Panc1 (cell line): ENCODE results near the gene RNF125. TPM values are rescaled to one million over a fixed set of nuclear protein-coding genes. Genes with fewer than 3 reads are reported as not detected.

Experiments
- ATAC-seq: fragments of 200-7000 bp; cut with Tn5 transposase; 2 replicates; pipeline ENCODE4 v1.9.1; 2020; ENCODE audit warnings: mild to moderate bottlenecking, moderate library complexity
- BruUV-seq: library from RNA; stranded (reverse); fragments of 400-500 nt; replicated peaks from 2 replicates; lab custom pipeline; 2021; lab: Mats Ljungman, UMichigan
- CTCF ChIA-PET: fragments of 300-600 bp; sonication (Branson Sonifier 250); formaldehyde crosslinking; loops from one replicate; lab custom pipeline; 2022; ENCODE audit warnings: antibody characterized with exemption; lab: Charles Lee
- POLR2A ChIA-PET: fragments of 300-600 bp; sonication (Branson Sonifier 250); formaldehyde crosslinking; loops from one replicate; lab custom pipeline; 2022; ENCODE audit warnings: antibody characterized with exemption; lab: Charles Lee
- DNase-seq: peaks from one replicate; pipeline ENCODE4 v3.0.0-alpha.2; 2010; ENCODE audit warnings: low read depth, low spot score
- H3K27ac ChIP-seq: 2 replicates; pipeline ENCODE4 v1.5.1; 2011; ENCODE audit warnings: mild to moderate bottlenecking, low read length, inconsistent platforms
- H3K27me3 ChIP-seq: fragments of 200-500 bp; sonication (Bioruptor generic); 2 replicates; pipeline ENCODE4 v1.6.0; 2014; ENCODE audit warnings: low read length, inconsistent platforms; ENCODE audit not compliant: control insufficient read depth, insufficient read depth
- H3K36me3 ChIP-seq: fragments of 200-500 bp; sonication (Bioruptor generic); 2 replicates; pipeline ENCODE4 v1.5.1; 2014; ENCODE audit warnings: inconsistent platforms, mild to moderate bottlenecking, low read length, moderate library complexity; ENCODE audit not compliant: control insufficient read depth, insufficient read depth
- H3K4me1 ChIP-seq: 2 replicates; pipeline ENCODE4 v1.5.1; 2011; ENCODE audit warnings: inconsistent platforms, mild to moderate bottlenecking, low read length, moderate library complexity; ENCODE audit not compliant: control insufficient read depth, insufficient read depth
- H3K4me3 ChIP-seq, 2 experiments: 2 replicates each; pipeline ENCODE4 v1.5.1; 2011 to 2012; ENCODE audit warnings: low read depth in 2 of 2, low read length in 2 of 2, mild to moderate bottlenecking in 2 of 2, inconsistent platforms in 1 of 2, moderate library complexity in 1 of 2
- H3K9me3 ChIP-seq: fragments of 200-500 bp; sonication (Bioruptor generic); 2 replicates; pipeline ENCODE4 v1.5.1; 2014; ENCODE audit warnings: low read depth, mild to moderate bottlenecking, inconsistent platforms, low read length, moderate library complexity; ENCODE audit not compliant: control insufficient read depth, insufficient read depth
- POLR2AphosphoS5 ChIP-seq: IDR thresholded peaks from 2 replicates; pipeline ENCODE4 v1.6.1; 2012; ENCODE audit warnings: mild to moderate bottlenecking, low read depth, low read length, moderate library complexity
- SIN3A ChIP-seq: IDR thresholded peaks from 2 replicates; pipeline ENCODE4 v1.6.1; 2012; ENCODE audit warnings: low read depth, mild to moderate bottlenecking, low read length, moderate library complexity, borderline replicate concordance; ENCODE audit not compliant: insufficient read depth
- TCF7L2 ChIP-seq: IDR thresholded peaks from 2 replicates; pipeline ENCODE4 v1.6.1; 2011; ENCODE audit warnings: mild to moderate bottlenecking, low read depth, low read length, inconsistent platforms
- in situ Hi-C: cut with HindIII; loops from 2 replicates; pipeline ENCODE4 v1.10.0; 2016; ENCODE audit warnings: low sequenced_read_pairs, low pct_unique_long_range_greater_than_20kb
- intact Hi-C: fragments of 100-400 bp; cut with micrococcal nuclease; formaldehyde crosslinking; loops from one replicate; pipeline ENCODE4 v1.10.0; 2022; ENCODE audit not compliant: unreplicated experiment
- total RNA-seq: library from RNA; stranded (reverse); gene quantifications from one replicate; pipeline ENCODE4 v1.2.1, GENCODE V29; 2021; ENCODE audit not compliant: unreplicated experiment
- TF ChIP-seq, protein P1 (sequence below): fragments of 450-650 bp; IDR thresholded peaks from 2 replicates; pipeline ENCODE4 v1.5.1; 2017; ENCODE audit warnings: mild to moderate bottlenecking
- TF ChIP-seq, protein P2 (sequence below), 2 experiments: IDR thresholded peaks; 2 replicates each; pipeline ENCODE4 v1.6.1; 2011 to 2012; ENCODE audit warnings: low read depth in 2 of 2, control low read depth in 1 of 2, low read length in 1 of 2, mild to moderate bottlenecking in 1 of 2, moderate library complexity in 1 of 2; ENCODE audit not compliant: insufficient read depth in 1 of 2

Gene RNF125
- total RNA-seq, 1 experiment from 2014 or later: 0.57 TPM

GRCh38 chr18:32037616-32038015, 19.0 kb downstream of the RNF125 start:
- BruUV-seq: no TSS peak
- no peak for DNase-seq
- no peaks in the 10 kb centered on the region for H3K4me1 ChIP-seq
- ChIA-PET CTCF (no interaction called here), POLR2A (no interaction called here)
- in situ Hi-C loops: no loop called here
- no peaks in the 10 kb centered on the region for H3K9me3 ChIP-seq
- TF ChIP-seq TCF7L2: no peak
- no peak for TF ChIP-seq SIN3A
- TF ChIP-seq, protein P1, sequence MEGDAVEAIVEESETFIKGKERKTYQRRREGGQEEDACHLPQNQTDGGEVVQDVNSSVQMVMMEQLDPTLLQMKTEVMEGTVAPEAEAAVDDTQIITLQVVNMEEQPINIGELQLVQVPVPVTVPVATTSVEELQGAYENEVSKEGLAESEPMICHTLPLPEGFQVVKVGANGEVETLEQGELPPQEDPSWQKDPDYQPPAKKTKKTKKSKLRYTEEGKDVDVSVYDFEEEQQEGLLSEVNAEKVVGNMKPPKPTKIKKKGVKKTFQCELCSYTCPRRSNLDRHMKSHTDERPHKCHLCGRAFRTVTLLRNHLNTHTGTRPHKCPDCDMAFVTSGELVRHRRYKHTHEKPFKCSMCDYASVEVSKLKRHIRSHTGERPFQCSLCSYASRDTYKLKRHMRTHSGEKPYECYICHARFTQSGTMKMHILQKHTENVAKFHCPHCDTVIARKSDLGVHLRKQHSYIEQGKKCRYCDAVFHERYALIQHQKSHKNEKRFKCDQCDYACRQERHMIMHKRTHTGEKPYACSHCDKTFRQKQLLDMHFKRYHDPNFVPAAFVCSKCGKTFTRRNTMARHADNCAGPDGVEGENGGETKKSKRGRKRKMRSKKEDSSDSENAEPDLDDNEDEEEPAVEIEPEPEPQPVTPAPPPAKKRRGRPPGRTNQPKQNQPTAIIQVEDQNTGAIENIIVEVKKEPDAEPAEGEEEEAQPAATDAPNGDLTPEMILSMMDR: no peak
- no peak overlapping the region for H3K4me3 ChIP-seq
- intact Hi-C loops: no loop called here
- no peak for ATAC-seq
- no peaks in the 10 kb centered on the region for H3K27me3 ChIP-seq
- no peaks in the 10 kb centered on the region for H3K36me3 ChIP-seq
- H3K27ac ChIP-seq: no peak overlapping the region

DNA sequence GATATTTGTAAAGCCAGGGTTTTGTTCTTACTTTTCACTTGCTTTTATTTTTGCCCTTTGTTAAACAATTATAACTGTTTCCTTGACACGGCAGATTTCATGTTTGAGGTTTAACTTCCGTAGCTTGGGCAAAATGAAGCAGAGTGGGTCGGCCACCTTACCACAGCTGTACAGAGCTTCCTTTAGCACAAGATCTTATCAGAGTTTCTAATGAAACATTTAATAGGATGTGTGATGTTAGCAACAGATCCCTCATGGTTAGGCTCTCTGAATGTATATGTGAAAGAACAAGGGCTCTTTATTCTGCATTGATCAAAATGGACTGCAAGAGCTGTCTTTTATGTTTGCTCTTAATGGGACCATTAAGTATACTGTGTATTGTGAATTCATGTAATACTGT, 22.3 kb downstream of the RNF125 start:
- in situ Hi-C loops (no loop called here), intact Hi-C loops (no loop called here)
- CTCF ChIA-PET: no interaction called here
- POLR2A ChIA-PET: no interaction called here
- no peaks in the 10 kb centered on the region for H3K9me3 ChIP-seq
- H3K36me3 ChIP-seq: no peaks in the 10 kb centered on the region
- no peak overlapping the region for H3K27ac ChIP-seq
- ATAC-seq (no peak), DNase-seq (no peak)
- H3K27me3 ChIP-seq: no peaks in the 10 kb centered on the region
- H3K4me3 ChIP-seq: no peak overlapping the region
- no peak for TF ChIP-seq POLR2AphosphoS5
- TF ChIP-seq TCF7L2: no peak
- TF ChIP-seq, protein P2, sequence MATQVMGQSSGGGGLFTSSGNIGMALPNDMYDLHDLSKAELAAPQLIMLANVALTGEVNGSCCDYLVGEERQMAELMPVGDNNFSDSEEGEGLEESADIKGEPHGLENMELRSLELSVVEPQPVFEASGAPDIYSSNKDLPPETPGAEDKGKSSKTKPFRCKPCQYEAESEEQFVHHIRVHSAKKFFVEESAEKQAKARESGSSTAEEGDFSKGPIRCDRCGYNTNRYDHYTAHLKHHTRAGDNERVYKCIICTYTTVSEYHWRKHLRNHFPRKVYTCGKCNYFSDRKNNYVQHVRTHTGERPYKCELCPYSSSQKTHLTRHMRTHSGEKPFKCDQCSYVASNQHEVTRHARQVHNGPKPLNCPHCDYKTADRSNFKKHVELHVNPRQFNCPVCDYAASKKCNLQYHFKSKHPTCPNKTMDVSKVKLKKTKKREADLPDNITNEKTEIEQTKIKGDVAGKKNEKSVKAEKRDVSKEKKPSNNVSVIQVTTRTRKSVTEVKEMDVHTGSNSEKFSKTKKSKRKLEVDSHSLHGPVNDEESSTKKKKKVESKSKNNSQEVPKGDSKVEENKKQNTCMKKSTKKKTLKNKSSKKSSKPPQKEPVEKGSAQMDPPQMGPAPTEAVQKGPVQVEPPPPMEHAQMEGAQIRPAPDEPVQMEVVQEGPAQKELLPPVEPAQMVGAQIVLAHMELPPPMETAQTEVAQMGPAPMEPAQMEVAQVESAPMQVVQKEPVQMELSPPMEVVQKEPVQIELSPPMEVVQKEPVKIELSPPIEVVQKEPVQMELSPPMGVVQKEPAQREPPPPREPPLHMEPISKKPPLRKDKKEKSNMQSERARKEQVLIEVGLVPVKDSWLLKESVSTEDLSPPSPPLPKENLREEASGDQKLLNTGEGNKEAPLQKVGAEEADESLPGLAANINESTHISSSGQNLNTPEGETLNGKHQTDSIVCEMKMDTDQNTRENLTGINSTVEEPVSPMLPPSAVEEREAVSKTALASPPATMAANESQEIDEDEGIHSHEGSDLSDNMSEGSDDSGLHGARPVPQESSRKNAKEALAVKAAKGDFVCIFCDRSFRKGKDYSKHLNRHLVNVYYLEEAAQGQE (IDR thresholded peaks at IDR 0.05; ENCODE audit: insufficient read depth in 1 of 2, low read depth in 2 of 2, low read length in 1 of 2): no peak
- TF ChIP-seq SIN3A: no peak
- TF ChIP-seq, protein P1: no peak
- BruUV-seq: no TSS peak
- H3K4me1 ChIP-seq: no peaks in the 10 kb centered on the region
